MM.1S (cell line): ENCODE results near the gene LMNA.

ENCODE experiments used
- CTCF ChIP-seq: fragments of 300-600 bp; sonication (generic); IDR thresholded peaks from 2 replicates; pipeline ENCODE4 v1.5.1; 2016; ENCODE audit warnings: antibody characterized with exemption, low read length, mixed read lengths
- EZH2phosphoT487 ChIP-seq: fragments of 300-600 bp; sonication (generic); IDR thresholded peaks from 2 replicates; pipeline ENCODE4 v1.6.1; 2018; ENCODE audit warnings: antibody characterized with exemption, low read length

- TF ChIP-seq CTCF = no peak
- TF ChIP-seq EZH2phosphoT487 = no peak
Observed at GRCh38 chr1:156110252-156110651, 4.3 kb upstream of the LMNA start.
